IPS-NIHi11 (cell line): Measurements from ENCODE around the gene ATF4.
A peak's percentile ranks its signal among the peaks of the same experiment; 100 is the strongest.
"Not testable (repeated sequence)": the region's sequence is repeated elsewhere in the genome, so short reads cannot be mapped to it uniquely, and the experiment has no call there.

ENCODE experiments used
- DNase-seq: peaks from one replicate; pipeline ENCODE4 v3.0.0; 2012; ENCODE audit warnings: mixed read lengths, low spot score

The ATF4 gene

GRCh38 chr22:39489094-39490068 lies 31.0 kb upstream of the ATF4 start:
- no peak for DNase-seq

GRCh38 chr22:39490135-39490798 lies 30.1 kb upstream of the ATF4 start:
- peak; percentile 95 for DNase-seq

GRCh38 chr22:39490966-39491680 lies 29.2 kb upstream of the ATF4 start:
- no peak for DNase-seq

- DNase-seq: no peak
Observed at GRCh38 chr22:39491696-39492095, 28.7 kb upstream of the ATF4 start.

- no peak for DNase-seq
Observed at GRCh38 chr22:39492186-39492585, 28.2 kb upstream of the ATF4 start.

GRCh38 chr22:39493759-39494158 lies 26.6 kb upstream of the ATF4 start:
- no peak for DNase-seq

- DNase-seq: no peak
Observed at GRCh38 chr22:39494471-39495120, 25.8 kb upstream of the ATF4 start.

- no peak for DNase-seq
Observed at GRCh38 chr22:39496131-39496838, 24.1 kb upstream of the ATF4 start.

GRCh38 chr22:39497429-39497828 lies 22.9 kb upstream of the ATF4 start:
- DNase-seq: no peak

- DNase-seq: no peak
Observed at GRCh38 chr22:39498368-39498767, 22.0 kb upstream of the ATF4 start.

GRCh38 chr22:39498802-39499201 lies 21.6 kb upstream of the ATF4 start:
- no peak for DNase-seq

- no peak for DNase-seq
Observed at GRCh38 chr22:39500101-39500500, 20.3 kb upstream of the ATF4 start.

GRCh38 chr22:39501644-39502108 lies 18.7 kb upstream of the ATF4 start:
- no peak for DNase-seq

GRCh38 chr22:39502109-39502788 lies 18.1 kb upstream of the ATF4 start, which contains the start of gene MIEF1:
TSS of gene MIEF1 (plus strand) at chr22:39502290. CDS start at chr22:39511295, 9,005 bp downstream.
- DNase-seq: peak; percentile 96

- peak; percentile 21 for DNase-seq
Observed at GRCh38 chr22:39502789-39503409, 17.5 kb upstream of the ATF4 start.

- no peak for DNase-seq
Observed at GRCh38 chr22:39503630-39504029, 16.7 kb upstream of the ATF4 start.

- no peak for DNase-seq
Observed at GRCh38 chr22:39504071-39504470, 16.3 kb upstream of the ATF4 start.

GRCh38 chr22:39507021-39507420 lies 13.3 kb upstream of the ATF4 start:
- DNase-seq: not testable (repeated sequence)

GRCh38 chr22:39508393-39508792 lies 12.0 kb upstream of the ATF4 start:
- DNase-seq: no peak

- no peak for DNase-seq
Observed at GRCh38 chr22:39510529-39511149, 9.7 kb upstream of the ATF4 start.
